Ishikawa (cell line): Measurements from ENCODE around the gene RAPSN.

Experiments used
- CEBPB ChIP-seq: IDR thresholded peaks from 2 replicates; pipeline ENCODE4 v1.6.1; 2012
- CREB1 ChIP-seq: IDR thresholded peaks from 2 replicates; pipeline ENCODE4 v1.6.1; 2012; ENCODE audit warnings: low read depth
- EGR1 ChIP-seq: IDR thresholded peaks from 2 replicates; pipeline ENCODE4 v1.6.1; 2012
- EP300 ChIP-seq: IDR thresholded peaks from 2 replicates; pipeline ENCODE4 v1.6.1; 2012; ENCODE audit warnings: borderline replicate concordance
- FOXM1 ChIP-seq: IDR thresholded peaks from 2 replicates; pipeline ENCODE4 v1.6.1; 2012; ENCODE audit warnings: low read depth, borderline replicate concordance
- NFIC ChIP-seq: IDR thresholded peaks from 2 replicates; pipeline ENCODE4 v1.6.1; 2012
- RAD21 ChIP-seq: IDR thresholded peaks from 2 replicates; pipeline ENCODE4 v1.6.1; 2012; ENCODE audit warnings: low read depth
- TAF1 ChIP-seq: IDR thresholded peaks from 2 replicates; pipeline ENCODE4 v1.6.1; 2012; ENCODE audit warnings: low read depth, mild to moderate bottlenecking
- TCF12 ChIP-seq: IDR thresholded peaks from 2 replicates; pipeline ENCODE4 v1.6.1; 2012; ENCODE audit warnings: low read depth
- TEAD4 ChIP-seq: IDR thresholded peaks from 2 replicates; pipeline ENCODE4 v1.6.1; 2012
- YY1 ChIP-seq: IDR thresholded peaks from 2 replicates; pipeline ENCODE4 v1.6.1; 2012; ENCODE audit warnings: low read depth
- ZBTB7A ChIP-seq: IDR thresholded peaks from 2 replicates; pipeline ENCODE4 v1.6.1; 2012; ENCODE audit warnings: low read depth
- TF ChIP-seq, protein P1 (sequence below): IDR thresholded peaks from 2 replicates; pipeline ENCODE4 v1.6.1; 2012; ENCODE audit warnings: low read depth, mild to moderate bottlenecking
- TF ChIP-seq, protein P2 (sequence below): IDR thresholded peaks from 2 replicates; pipeline ENCODE4 v1.6.1; 2012
- TF ChIP-seq, protein P3 (sequence below): IDR thresholded peaks from 2 replicates; pipeline ENCODE4 v1.6.1; 2012

Gene RAPSN

DNA sequence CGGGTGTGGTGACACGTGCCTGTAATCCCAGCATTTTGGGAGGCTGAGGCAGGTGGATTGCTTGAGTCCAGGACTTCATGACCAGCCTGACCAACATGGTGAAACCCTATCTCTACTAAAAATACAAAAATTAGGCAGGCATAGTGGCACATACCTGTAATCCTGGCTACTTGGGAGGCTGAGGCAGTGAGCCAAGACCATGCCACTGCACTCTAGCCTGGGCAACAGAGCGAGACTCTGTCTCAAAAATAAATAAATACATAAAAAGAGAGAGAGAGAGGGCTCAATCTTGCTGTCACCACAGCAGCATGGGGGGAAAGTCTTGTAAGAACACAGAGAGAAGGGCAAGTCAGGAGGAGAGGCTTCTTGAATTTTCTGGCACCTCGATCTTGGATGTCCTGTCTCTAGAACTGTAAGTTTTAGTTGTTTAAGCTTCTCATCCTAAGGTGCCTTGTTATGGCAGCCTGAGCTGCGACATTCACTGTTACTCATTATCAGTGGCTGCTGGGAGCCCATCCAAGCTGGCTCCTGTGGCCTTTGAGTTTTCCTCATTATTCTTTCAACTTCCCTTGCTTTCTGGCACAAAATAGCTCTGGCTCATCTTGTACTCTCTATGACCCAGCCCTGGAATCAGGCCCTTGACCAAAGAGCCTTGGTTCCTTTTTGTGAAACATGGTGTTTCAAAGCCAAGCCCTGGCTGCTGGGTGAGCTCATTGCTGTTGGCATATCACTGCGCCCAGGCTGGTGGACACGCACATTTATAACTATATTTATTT lies 14.7 kb downstream of the RAPSN start:
- no peak for TF ChIP-seq RAD21
- TF ChIP-seq, protein P1, sequence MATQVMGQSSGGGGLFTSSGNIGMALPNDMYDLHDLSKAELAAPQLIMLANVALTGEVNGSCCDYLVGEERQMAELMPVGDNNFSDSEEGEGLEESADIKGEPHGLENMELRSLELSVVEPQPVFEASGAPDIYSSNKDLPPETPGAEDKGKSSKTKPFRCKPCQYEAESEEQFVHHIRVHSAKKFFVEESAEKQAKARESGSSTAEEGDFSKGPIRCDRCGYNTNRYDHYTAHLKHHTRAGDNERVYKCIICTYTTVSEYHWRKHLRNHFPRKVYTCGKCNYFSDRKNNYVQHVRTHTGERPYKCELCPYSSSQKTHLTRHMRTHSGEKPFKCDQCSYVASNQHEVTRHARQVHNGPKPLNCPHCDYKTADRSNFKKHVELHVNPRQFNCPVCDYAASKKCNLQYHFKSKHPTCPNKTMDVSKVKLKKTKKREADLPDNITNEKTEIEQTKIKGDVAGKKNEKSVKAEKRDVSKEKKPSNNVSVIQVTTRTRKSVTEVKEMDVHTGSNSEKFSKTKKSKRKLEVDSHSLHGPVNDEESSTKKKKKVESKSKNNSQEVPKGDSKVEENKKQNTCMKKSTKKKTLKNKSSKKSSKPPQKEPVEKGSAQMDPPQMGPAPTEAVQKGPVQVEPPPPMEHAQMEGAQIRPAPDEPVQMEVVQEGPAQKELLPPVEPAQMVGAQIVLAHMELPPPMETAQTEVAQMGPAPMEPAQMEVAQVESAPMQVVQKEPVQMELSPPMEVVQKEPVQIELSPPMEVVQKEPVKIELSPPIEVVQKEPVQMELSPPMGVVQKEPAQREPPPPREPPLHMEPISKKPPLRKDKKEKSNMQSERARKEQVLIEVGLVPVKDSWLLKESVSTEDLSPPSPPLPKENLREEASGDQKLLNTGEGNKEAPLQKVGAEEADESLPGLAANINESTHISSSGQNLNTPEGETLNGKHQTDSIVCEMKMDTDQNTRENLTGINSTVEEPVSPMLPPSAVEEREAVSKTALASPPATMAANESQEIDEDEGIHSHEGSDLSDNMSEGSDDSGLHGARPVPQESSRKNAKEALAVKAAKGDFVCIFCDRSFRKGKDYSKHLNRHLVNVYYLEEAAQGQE, result no peak
- no peak for TF ChIP-seq CEBPB
- TF ChIP-seq TAF1, result no peak
- TF ChIP-seq, protein P2, sequence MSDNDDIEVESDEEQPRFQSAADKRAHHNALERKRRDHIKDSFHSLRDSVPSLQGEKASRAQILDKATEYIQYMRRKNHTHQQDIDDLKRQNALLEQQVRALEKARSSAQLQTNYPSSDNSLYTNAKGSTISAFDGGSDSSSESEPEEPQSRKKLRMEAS, result no peak
- no peak for TF ChIP-seq FOXM1
- no peak for TF ChIP-seq CREB1
- no peak for TF ChIP-seq NFIC
- no peak for TF ChIP-seq EP300
- TF ChIP-seq EGR1, result no peak
- TF ChIP-seq TEAD4, result no peak
- TF ChIP-seq YY1, result no peak
- no peak for TF ChIP-seq ZBTB7A
- TF ChIP-seq, protein P3, sequence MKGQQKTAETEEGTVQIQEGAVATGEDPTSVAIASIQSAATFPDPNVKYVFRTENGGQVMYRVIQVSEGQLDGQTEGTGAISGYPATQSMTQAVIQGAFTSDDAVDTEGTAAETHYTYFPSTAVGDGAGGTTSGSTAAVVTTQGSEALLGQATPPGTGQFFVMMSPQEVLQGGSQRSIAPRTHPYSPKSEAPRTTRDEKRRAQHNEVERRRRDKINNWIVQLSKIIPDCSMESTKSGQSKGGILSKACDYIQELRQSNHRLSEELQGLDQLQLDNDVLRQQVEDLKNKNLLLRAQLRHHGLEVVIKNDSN, result no peak
- no peak for TF ChIP-seq TCF12

DNA sequence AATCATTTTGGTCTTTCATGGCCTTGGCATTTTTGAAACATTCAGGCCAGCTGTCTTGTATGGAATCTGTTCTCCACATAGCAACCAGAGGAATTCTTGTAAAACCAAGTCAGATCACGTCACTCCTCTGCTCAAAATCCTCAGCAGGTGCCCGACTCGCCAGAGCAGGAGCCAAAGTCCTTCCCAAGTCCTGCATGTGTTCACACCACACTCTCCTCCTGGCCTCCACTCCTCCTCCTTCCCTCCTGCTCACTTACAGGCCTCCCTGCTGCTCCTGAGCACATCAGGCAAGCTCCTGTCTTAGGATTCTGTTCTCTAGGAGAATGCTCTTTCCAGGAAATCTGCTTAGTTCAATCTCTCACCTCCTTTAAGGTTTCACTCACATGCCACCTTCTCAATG lies 15.8 kb downstream of the RAPSN start:
- TF ChIP-seq CREB1 (no peak), NFIC (no peak), ZBTB7A (no peak), TAF1 (no peak), EGR1 (no peak), CEBPB (no peak), FOXM1 (no peak), TCF12 (no peak), RAD21 (no peak), EP300 (no peak), YY1 (no peak)
- TF ChIP-seq, protein P1, result no peak
- TF ChIP-seq, protein P2, result no peak

DNA sequence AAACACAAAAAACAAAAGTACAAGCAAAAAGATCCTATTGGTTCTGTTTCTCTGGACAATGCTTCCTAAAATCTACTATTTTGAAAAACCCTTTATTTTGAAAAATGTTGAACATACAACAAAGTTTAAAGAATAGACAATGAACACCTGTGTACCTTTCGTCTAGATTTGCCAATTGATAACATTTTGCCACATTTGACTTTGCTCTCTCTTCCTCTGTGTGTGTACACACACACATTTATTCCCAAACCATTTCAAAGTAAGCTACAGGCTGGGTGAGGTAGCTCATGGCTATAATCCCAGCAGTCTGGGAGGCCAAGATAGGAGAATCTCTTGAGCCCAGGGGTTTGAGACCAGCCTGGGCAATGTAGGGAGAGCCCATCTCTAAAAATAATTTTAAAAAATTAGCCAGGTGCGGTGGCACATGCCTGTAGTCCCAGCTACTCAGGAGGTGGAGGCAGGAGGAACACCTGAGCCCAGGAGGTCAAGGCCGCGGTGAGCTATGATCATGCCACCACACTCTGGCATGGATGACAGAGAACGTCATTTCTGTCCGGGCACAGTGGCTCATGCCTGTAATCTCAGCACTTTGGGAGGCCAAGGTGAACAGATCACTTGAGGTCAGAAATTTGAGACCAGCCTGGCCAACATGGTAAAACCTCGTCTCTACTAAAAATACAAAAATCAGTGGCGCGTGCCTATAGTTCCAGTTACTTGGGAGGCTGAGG lies 17.4 kb downstream of the RAPSN start:
- TF ChIP-seq, protein P3, result no peak
- TF ChIP-seq FOXM1, result no peak
- no peak for TF ChIP-seq EGR1

DNA sequence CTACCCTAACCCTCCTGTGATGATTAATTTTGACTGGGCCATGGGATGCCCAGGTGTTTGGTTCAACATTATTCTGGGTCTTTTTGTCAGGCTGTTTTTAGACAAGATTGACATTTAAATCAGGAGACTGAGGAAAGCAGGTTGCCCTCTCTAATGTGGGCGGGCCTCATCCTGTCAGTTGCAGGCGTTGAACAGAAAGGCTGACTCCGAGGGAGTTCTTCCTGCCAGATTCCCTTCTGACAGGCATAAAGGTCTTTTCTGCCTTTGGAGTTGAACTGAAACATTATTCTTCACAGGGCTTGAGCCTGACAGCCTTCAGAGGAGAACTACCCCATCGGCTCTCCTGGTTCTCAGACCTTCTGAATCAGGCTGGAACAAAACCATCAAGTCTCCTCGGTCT lies 18.4 kb downstream of the RAPSN start:
- TF ChIP-seq, protein P3, result no peak
- TF ChIP-seq CEBPB, result no peak
- TF ChIP-seq, protein P1, result no peak
- TF ChIP-seq, protein P2, result no peak
- no peak for TF ChIP-seq TAF1
- no peak for TF ChIP-seq TEAD4
- no peak for TF ChIP-seq CREB1
- no peak for TF ChIP-seq YY1
